Stimulated activated CD8-positive, alpha-beta memory T cell treated with anti-CD3 and anti-CD28 coated beads, Interleukin-4, amount 100 ng/mL, for 24 hours (primary cell): ENCODE measurements around the gene ATP1A4.

ENCODE experiments used
- DNase-seq: peaks from one replicate; pipeline ENCODE4 v3.0.0-alpha.2; 2020; ENCODE audit warnings: low read depth

The ATP1A4 gene

DNA sequence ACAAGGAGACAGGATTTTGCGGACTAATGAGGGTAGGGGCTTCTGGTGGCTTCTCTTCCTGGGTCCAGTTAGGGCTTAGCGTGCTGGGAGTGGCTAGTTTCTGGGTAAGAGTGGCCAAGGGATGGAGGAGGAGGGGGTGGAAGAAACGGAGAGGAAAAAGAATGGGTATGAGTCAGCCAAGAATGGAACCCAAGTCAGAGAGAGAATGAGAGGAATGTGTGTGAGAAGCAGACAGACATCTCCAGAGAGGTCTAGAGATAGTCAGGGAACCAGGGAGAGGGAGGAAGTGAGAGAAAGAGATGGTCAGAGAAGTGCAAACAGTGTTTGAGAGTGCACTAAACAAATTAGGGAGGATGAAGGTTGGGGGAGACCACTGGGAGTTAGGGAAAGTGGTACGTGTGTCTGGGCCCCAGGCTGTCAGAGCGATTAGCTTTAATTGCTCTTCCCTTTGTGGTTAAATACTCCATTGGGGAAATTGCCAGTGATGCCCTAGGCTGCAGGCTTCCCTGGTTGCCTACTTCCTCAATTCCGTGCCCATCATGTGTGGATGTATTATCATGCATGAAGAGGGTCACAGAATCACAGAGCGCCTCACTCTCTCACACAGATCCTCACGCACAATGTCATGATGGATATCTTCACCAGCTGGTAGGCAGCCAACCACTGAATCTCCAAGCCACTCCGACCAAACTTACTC, 55.2 kb downstream of the ATP1A4 start:
- DNase-seq: no peak

DNA sequence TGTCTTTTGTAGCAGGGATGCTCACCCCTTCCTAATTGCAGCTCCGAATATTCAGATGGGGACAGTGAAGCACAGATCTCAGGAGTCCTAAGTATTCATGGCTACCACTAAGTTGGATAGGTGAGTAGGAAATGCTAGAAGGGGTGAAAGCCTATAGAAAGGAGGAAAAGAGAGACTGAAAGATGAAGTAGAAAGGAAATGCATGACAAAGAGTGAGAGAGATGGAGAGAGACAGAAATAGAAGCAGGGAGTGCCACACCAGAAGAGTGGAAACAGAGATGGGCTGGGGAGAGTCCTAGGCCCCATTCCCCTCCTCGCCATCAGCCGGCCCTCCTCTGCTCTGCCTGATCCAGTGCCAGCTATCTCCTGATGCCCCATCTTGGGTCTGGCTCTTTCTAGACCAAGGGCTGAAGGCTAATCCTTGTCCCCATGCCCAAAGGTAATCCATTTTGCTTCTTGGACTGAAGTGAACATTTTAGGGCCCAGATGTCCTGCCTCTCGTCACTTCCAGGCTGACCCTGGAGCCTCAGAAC, 55.8 kb downstream of the ATP1A4 start:
- DNase-seq: no peak

DNA sequence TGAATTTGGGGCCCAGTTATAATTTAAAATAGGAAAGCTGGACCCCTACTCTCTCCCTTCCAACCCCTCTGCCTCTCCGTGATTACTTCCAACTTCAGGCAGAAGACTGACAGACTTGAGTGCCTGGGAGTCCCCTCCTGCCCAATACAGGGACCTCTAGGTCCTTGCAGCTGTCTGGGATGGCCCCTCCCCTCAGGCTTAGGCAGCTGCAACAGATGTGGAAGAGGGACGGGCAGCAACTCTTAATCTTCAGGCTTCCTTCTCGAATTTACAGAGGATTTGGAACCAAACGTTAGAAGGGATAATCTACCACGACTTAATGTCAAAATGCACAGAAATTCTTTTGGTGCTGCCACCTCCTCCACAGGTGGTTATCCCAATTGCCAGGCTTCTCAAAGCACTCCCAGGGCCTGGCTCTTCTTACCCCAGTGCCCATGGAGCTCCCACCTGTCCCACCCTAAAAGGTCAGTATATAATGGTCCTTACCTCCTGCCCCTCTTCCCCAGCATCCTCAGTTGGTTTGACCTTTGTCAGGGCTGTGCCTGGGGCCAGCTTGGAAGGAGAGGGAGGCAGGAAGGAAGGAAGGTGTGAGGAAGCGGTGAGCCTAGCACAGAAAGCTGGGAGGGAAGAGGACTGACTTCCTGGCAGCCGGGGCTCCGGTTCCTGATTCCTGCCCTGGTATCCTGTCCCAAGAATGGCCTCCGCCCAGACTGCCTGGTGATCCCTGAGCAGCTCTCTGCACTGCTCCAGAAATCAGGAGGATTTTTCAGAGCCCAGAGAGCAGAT, 56.6 kb downstream of the ATP1A4 start:
- DNase-seq: no peak

DNA sequence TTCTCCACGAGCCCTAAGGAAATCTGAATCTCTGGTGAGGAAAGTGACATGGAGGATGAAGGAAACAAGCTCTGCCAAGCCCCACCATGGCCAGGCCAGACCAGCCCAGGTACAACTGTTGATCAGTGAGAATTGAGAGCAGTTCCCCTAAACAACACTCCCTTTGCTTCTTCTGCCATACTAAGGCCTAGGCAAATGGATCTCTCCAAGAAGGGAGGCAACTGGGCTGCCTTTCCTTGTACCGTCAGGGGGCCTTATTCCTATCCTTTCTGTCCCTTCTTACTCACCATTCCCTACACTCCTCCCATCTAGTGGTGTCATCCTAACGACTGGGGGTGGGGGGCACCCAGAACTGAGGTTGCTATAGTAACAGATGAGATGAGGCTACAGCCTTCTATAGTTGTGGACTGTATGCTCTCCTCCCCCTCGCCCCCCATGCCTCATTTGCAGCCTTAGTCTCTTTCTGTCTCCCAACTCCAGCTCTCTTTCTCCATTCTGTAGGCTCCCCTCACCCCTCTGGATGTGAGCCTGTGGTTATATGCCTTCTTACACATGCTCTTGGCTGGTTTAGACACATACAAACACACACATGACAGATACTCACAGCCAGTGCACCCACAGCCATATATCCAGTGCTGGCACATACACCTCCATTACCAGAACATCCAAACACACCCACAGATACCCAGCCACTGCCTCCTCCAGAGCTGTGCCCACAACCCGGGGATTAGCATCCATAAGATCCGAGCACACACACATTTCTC, 57.3 kb downstream of the ATP1A4 start:
- DNase-seq: no peak

DNA sequence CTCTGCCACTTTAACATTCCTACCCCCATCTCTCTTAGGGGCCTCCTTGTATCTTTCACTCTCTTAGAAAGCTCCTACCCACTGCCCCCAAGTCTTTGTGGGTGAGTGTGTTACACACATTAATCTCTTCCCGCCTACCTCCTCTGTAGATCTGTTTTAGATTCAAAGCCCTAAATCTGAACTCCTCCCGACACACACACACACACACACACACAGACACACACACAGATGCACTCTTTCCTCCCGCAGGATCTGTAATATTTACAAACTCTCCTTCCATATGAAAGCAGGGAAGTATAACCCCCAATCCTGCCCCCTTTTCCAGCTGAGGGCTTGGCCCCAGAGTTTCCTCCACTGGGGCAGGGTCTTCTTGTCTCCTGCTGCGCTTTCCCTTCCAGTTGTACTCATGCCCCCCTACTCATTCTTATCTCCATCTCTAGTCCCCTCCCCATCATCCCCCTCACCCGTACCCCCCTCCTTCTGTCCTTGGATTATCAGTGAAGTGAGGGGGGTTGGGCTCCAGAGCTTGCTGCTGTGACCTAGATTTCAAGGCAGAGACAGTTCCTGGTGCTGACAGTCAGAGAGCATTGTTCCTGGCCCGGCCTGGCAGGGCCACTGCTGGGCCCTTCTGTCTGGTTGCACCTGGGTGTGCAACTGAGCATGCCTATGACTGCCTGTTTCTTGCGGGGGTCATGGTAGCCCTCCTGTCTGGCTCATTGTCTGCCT, 58.1 kb downstream of the ATP1A4 start:
- DNase-seq: no peak

DNA sequence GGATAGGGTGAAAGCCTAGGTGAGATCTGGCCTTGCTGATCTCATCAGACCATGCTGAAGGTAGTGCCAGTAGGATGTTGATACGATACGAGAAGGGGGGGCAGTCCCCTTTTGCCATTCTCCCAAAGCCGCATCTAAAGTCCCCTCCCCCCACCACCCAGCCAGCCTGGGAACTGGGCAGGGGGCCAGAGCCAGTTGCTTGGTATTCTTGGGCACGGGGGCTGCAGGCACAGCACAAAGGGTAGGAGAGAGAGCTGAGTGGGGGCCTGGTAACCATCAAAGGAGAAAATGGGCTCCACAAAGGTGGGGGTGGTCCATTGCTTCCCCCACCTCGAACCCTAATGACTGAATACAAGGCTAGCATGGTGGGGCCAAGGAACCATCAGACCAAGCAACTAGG, 59.2 kb downstream of the ATP1A4 start:
- DNase-seq: no peak

DNA sequence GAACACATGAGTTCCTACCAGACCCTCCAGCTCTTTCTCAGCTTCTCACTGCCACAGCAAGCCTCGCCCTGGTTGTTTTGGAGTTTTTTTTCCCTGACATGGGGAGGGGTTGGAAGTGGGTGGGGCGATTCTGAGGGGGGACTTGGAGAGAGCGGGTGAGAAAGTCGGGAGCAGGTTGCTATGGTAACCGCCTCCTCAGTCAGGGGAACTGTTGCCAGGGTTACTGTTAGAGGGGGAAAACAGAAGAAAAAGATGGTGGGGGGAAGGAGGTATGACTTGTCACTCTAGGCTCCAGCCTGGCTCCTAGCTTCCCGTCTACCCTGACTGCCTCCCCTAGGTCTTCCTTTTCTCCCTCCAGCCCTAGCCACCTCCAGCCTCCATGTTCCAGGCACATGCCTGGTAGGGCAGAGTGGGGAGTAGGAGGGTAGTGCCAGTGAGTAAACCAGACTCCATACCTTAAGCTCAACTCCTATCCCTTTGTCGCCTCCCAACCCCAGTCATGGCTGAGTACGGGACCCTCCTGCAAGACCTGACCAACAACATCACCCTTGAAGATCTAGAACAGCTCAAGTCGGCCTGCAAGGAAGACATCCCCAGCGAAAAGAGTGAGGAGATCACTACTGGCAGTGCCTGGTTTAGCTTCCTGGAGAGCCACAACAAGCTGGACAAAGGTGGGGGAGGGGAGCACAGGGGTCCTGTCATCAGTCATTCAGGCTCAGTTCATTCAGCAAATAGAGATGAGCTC, 59.8 kb downstream of the ATP1A4 start:
- DNase-seq: no peak

DNA sequence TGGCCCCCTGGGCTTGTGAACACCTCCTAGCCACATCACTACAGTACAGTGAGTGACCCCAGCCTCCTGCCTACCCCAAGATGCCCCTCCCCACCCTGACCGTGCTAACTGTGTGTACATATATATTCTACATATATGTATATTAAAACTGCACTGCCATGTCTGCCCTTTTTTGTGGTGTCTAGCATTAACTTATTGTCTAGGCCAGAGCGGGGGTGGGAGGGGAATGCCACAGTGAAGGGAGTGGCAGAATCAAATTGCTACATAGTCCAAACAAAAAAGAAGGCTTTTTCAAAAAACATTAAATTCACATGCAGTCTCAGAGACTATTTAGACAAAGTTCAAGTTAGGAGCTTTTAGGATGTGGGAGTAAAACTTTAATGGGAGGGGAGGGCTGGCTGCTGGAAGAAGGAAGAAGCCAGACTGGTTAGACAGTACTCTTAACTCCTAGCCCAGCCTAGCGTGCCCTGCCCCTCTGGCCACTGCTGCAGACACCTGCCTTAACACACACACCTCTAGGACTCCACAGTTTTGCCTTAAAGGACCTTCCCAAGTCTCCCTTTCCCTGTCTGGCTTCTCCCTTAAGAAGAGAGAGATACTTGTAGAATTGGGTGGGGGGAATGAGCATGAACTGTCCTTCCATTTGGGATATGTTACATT, 63.2 kb downstream of the ATP1A4 start:
- DNase-seq: no peak

DNA sequence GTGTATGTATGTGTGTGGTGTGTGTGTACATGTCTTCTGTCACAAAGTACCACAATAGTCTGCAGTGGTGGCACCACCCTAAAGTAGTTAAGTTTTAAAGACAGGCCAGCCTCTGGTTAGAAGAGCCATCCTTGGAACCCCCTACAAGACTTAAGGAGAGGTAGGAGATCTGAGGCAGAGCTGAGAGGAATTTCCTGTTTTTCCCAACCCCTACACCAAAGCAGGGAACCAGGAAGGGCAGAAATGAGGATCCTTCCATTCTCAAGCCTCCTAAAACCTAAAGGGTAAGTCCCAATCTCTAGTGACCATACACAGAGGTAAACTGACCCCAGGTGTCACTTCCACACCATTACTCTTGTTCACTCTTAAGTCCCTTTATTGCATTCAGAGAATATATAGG, 64.9 kb downstream of the ATP1A4 start:
- DNase-seq: no peak

DNA sequence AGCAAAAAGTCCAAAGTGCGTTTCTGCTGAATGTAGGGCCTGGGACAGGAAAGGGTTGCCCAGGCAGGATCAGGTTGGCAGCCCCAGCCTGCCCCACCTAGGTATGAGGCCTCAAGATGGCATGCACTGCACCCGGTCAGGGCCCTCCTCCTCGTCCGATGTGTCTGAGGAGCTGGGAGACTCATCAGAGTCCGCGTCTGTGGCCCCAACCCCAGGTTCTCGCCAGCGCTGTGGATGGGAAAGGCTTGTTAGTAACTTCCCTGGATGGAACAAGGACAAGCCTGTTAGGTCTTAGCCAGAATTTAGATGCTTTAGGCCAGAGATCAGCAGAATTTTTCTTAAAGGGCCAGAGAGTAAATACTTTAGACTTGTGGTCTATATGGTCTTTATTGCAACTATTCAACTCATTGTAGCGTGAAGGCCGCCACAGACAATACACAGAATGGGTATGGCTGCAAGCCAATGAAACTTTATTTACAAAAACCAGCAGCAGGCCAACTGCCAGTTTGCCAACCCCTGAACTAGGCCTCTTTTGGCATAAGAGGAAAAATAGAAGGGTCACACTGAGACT, 66.2 kb downstream of the ATP1A4 start:
- DNase-seq: no peak

DNA sequence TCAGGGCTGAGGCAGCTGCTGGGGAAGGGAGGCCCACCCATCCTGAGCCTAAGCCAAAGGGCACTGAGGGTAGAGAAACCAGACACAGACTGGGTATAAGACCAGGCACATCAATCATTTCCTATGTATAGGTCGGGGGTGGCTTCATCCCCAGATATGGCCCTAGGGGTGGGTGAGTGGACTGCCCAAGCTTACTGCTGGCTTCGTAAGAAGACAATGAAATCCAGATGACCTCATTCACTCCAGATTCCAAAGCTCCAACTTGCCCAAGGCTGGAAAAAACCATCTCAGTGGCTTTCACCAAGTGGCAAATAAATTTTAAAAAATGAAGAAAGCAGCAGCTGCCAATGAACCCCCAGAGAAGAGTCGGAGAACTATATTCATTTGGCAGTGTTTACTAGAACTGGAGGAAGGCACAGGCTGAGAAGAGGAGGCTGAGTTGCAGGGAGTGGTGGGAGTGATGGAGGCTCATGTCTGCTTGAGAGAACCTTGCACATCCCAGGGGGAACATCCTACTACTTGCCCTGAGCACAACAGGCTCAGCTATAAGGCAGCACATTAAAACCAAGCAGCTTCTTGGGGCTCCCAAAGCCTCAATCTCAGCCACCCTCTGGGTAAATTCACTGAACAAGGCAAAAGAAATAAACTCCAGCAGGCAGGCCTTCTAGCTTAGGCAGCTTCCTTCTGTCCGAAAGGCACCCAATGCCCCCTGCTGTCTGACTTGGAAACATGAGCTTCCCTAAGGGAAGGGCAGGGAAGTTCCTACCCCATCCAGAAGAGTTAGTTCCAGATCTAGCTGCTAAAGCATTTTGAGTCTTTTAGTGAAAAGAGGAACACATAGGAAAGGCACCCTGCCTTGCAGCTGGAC, 67.9 kb downstream of the ATP1A4 start:
- DNase-seq: no peak

DNA sequence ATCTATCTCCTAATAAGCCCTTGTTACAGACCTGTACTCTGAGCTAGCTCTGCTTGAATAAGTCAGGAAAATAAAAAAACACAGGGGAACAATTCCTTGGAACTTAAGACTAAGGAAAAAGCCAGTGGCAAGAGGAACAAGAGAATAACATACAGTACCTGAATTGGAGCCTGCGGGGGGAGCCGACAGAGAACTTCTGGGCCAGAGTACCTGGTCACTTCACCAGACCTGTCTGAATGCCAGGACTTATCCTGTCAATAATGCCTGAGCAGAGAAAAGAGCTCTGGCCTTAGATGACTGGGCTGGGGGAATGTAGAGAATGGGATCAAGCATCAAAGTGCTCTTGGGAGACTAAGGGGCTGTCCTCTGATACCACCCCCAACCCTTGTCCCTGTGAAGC, 68.9 kb downstream of the ATP1A4 start:
- DNase-seq: no peak

DNA sequence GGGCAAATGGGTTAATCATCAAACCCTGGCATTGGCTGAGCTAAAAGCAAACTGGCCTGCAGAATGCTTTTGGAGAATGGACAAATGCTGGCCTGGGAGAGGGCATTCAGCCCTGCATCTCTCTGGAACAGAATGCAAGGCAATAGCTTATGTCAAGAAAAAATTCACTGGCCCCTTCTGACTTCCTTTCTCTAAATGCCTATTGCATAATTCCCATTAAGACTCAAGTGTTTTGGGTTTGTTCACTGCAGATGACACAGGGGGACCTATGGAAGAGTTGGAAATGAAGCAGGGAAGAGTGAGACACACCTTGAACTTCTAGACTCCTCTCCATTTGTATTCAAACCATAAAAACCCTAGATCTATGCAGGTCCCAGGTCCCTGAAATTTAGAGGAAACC, 69.7 kb downstream of the ATP1A4 start:
- DNase-seq: no peak

DNA sequence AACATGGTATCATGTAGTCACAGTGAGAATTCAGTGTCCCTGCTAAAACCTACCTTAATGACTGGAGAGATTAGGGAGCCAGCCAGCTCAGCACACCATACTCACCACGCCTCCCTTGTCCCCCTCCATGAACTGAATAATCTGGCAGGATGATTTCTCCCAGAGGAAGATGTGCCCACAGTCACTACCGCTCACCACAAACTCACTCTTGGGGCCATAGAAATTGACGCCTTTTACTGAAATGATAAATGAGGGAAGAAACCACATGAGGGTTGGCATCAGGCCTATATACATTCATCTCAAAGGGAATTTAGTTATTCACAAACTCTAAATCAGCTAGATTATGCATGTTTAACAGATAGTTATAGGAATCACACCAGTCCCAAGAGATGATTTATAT, 71.1 kb downstream of the ATP1A4 start:
- no peak for DNase-seq

DNA sequence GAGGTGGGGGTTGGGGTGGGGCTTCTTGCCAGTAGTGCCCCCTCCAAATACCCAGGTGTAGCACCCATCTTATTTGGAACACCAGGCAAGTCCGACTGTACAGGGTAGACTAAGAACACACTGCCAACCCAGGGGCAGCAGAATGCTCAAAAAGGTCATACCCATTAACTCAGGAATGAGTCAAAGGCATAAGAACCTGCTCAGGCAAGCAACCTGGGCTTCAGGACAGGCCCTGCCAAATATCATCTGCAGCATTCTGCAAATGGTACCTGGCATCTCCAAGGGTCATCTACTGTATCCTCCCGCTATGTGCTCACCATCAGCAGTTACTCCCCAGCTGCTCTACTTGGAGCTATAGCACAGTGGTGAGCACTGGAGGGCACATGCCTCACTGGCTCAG, 73.2 kb downstream of the ATP1A4 start:
- DNase-seq: no peak

DNA sequence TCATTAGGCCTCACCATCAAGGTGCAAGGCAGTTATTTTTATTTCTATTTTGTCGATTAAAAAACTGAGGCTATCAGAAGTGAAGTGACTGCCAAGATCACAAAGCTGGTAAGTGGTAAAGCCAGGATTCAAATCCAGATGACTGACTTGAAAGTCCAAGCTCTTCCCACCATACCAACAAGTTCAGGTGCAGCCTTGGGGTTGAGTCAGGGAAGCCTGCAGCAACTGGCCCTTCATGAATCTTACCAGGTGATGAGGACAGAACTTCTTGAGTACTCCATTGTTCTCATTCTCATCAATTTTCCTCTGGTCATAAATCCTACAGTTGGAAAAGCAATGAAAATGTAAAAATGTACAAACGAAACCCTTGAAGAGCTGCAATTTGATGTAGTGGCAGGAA, 73.9 kb downstream of the ATP1A4 start:
- no peak for DNase-seq

DNA sequence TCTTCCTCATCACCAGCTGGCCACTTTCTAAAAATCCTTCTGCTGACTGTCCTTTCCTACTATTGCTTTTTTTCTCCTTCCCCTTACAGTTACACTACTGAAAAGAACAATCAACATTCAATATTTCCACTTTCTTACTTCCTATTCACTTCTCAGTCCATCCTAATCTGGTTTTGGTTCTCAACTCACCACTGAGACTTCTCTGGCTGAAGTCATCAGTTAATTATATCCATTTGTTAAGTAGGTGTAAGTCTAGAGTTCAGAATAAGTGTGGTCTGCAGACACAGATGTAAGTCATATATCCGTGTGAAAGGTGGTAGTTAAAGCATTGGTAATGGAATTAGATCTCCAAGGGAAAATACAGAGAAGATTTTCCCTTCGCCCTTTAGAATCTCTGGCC, 75.2 kb downstream of the ATP1A4 start:
- no peak for DNase-seq

DNA sequence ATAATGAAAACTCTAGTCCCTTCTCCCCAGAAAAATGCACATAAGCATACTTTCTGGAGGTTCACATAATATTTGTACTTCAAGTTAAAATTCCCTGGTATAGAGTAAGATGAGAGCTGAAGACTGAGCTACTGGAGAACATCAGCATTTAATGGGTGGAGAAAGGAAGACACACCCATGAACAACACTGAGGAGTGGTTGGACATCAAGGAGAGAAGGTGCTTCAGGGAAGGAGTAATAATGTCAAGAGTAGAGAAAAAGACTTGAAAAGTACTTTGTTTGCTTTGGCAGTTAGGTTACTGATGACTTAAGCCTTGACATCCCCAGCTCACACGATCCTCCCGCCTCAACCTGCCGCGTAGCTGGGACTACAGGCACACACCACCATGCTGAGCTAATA, 75.6 kb downstream of the ATP1A4 start:
- DNase-seq: no peak

DNA sequence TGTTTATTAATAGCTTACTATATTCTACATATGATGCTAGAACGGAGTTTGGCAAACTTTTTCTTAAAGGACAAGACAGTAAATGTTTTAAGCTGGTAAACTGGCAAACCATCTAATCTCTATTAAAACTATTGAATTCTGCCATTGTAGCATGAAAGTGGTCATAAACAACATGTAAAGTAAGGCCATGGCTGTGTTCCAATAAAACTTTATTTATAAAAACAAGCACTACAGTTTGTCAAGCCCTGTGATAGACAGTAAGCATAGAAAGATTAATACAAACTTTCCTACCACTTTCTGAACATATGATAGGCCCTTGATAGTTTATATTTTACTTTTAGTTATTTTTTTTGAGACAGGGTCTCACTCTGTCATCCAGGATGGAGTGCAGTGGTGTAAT, 76.2 kb downstream of the ATP1A4 start:
- no peak for DNase-seq

DNA sequence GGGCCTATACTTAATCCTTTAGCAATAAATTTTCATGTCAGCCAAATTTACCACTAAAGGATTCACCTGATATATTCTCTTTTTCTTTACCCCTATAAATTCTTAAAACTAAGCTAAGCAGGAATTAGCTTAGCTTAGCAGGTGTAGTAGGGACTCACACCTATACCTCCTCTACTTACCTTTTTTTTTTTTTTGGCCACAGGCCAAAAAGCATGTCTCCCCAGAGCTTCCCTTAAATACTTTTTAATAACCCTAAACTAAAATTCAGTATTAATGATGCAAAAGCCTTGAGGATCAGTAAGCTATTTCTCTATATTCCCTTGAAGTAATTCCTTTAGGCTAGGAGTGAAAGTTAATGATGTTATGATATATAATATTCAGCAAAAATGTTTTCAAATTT, 77.0 kb downstream of the ATP1A4 start:
- no peak for DNase-seq
